BLaER1 (cell line): Measurements from ENCODE around the gene MYH8.

ENCODE experiments used
- H3K27ac ChIP-seq: shearing (Covaris generic); formaldehyde crosslinking; 2 replicates; pipeline ENCODE4 v1.8.1; 2022
- H3K27me3 ChIP-seq: shearing (Covaris generic); formaldehyde crosslinking; 2 replicates; pipeline ENCODE4 v1.8.1; 2022
- H3K36me3 ChIP-seq: shearing (Covaris generic); formaldehyde crosslinking; 2 replicates; pipeline ENCODE4 v1.8.1; 2022
- H3K4me1 ChIP-seq: shearing (Covaris generic); formaldehyde crosslinking; 2 replicates; pipeline ENCODE4 v1.8.1; 2022
- H3K4me2 ChIP-seq: shearing (Covaris generic); formaldehyde crosslinking; 2 replicates; pipeline ENCODE4 v1.8.1; 2022
- H3K4me3 ChIP-seq: shearing (Covaris generic); formaldehyde crosslinking; 2 replicates; pipeline ENCODE4 v1.8.1; 2022
- H3K9ac ChIP-seq: shearing (Covaris generic); formaldehyde crosslinking; 2 replicates; pipeline ENCODE4 v1.8.1; 2022
- H3K9me3 ChIP-seq: shearing (Covaris generic); formaldehyde crosslinking; 2 replicates; pipeline ENCODE4 v1.8.1; 2022
- H4K20me1 ChIP-seq: shearing (Covaris generic); formaldehyde crosslinking; 2 replicates; pipeline ENCODE4 v1.8.1; 2022
- Cebpa-rat ChIP-seq: shearing (Covaris generic); IDR thresholded peaks from 2 replicates; pipeline ENCODE4 v1.8.1; 2022

The MYH8 gene

GRCh38 chr17:10354651-10355050 is 67.1 kb downstream of the MYH8 start:
- no peak for TF ChIP-seq Cebpa-rat
- Histone ChIP-seq H3K9ac (no peak overlapping the region), H3K4me3 (no peak overlapping the region), H3K36me3 (no peaks in the 10 kb centered on the region), H3K4me1 (peaks cover 28% of the 10 kb centered on the region), H3K27me3 (no peaks in the 10 kb centered on the region), H3K4me2 (peak overlapping the region; percentile 50), H4K20me1 (no peaks in the 10 kb centered on the region), H3K9me3 (peaks cover 17% of the 10 kb centered on the region; the same call in 1 of the 2 replicates), H3K27ac (no peak overlapping the region)

DNA sequence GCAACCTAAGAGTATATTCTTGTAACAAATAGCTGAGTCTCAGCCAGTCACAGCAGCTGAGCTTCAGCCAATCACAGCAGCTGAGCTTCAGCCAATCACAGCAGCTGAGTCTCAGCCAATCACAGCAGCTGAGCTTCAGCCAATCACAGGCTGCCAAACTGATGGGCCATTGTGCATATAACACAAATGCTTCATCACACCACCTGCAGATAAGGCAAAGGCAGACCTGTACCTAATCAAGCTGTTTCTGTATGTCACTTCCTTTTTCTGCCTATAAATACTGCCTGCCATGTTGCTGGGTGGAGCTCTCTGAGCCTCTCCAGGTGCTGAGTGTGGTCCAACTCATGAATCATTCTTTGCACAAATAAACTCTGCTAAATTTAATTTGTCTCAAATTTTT is 68.9 kb downstream of the MYH8 start:
- Histone ChIP-seq H3K36me3 (no peaks in the 10 kb centered on the region), H3K27ac (no peak overlapping the region), H3K27me3 (no peaks in the 10 kb centered on the region), H4K20me1 (no peaks in the 10 kb centered on the region), H3K9ac (no peak overlapping the region), H3K4me1 (peaks cover 28% of the 10 kb centered on the region), H3K4me2 (no peak overlapping the region), H3K9me3 (peaks cover 17% of the 10 kb centered on the region; the same call in 1 of the 2 replicates), H3K4me3 (no peak overlapping the region)
- no peak for TF ChIP-seq Cebpa-rat

- H4K20me1 ChIP-seq, result no peaks in the 10 kb centered on the region
- H3K4me1 ChIP-seq, result peaks cover 24% of the 10 kb centered on the region
- H3K27me3 ChIP-seq, result no peaks in the 10 kb centered on the region
- H3K36me3 ChIP-seq, result no peaks in the 10 kb centered on the region
- H3K4me2 ChIP-seq, result no peak overlapping the region
- no peak for TF ChIP-seq Cebpa-rat
- no peak overlapping the region for H3K4me3 ChIP-seq
- H3K9me3 ChIP-seq, result peaks cover 17% of the 10 kb centered on the region; the same call in 1 of the 2 replicates
- H3K27ac ChIP-seq, result no peak overlapping the region
- no peak overlapping the region for H3K9ac ChIP-seq
Observed at GRCh38 chr17:10349403-10349802, 72.3 kb downstream of the MYH8 start.

- Histone ChIP-seq H4K20me1 (no peaks in the 10 kb centered on the region), H3K36me3 (no peaks in the 10 kb centered on the region), H3K9me3 (no peaks in the 10 kb centered on the region), H3K27me3 (no peaks in the 10 kb centered on the region), H3K27ac (no peak overlapping the region), H3K4me1 (peaks cover 7% of the 10 kb centered on the region; the same call in 1 of the 2 replicates), H3K9ac (no peak overlapping the region), H3K4me2 (no peak overlapping the region), H3K4me3 (no peak overlapping the region)
- no peak for TF ChIP-seq Cebpa-rat
Observed at GRCh38 chr17:10344816-10345215, 76.9 kb downstream of the MYH8 start.
